NCI-H345 treated with DMSO at 0.1 percent for 48 hours (cell line): ENCODE results near the gene ZNF888.
A peak's percentile ranks its signal among the peaks of the same experiment; 100 is the strongest.
"Not testable (repeated sequence)": the region's sequence is repeated elsewhere in the genome, so short reads cannot be mapped to it uniquely, and the experiment has no call there.

Experiments used
- DNase-seq: peaks from one replicate; lab custom pipeline; 2025; ENCODE audit not compliant: unreplicated experiment; lab: John Stamatoyannopoulos, UW

Gene ZNF888

DNA sequence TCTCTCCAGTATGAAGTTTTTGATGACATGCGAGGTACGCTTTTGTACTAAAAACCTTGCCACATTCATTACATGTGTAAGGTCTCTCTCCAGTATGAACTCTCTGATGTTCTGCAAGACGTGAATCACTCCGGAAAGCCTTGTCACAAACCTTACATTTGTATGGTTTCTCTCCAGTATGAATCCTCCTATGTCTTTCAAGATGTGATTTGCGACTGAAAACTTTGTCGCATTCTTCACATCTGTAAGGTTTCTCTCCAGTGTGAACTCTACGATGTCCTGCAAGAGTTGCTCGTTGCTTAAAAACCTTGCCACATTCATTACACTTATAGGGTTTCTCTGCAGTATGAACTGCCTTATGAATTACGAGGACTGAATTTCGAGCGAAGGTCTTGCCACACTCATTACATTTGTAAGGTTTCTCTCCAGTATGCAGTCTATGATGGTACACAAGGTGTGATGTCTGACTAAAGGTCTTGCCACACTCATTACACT, 42.3 kb downstream of the ZNF888 start:
- DNase-seq: no peak

DNA sequence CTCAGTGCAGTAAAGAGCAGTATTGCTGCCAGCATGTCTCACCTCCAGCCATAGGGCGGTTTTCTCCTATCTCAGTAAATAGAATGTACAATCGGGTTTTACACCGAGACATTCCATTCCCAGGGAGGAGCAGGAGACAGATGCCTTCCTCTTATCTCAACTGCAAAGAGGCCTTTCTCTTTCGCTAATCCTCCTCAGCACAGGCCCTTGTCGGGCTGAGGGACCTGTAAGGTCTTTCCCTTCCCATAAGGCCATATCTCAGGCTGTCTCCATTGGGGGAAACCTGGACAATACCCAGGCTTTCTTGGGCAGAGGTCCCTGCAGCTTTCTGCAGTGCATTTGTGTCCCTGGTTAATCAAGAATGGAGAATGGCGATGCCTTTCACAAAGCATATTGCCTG, 50.2 kb downstream of the ZNF888 start:
- DNase-seq: not testable (repeated sequence)

DNA sequence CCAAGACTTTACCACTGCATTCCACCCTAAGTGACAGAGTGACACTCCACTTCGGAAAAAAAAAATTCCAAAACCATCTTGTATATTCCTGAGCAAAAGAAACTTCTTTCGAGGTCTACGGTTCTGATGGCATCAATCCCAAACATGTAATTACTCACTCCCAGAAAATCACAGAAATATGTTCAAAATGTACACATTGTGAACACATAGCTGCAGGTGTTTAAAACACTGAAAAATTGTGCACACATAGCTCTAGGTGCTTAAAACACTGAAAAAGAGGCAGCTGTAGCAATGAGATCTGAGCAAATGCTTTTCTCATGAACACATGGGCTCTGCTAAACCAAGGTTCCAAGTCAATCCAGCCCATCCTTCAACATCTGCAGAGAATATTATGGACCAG, 51.8 kb downstream of the ZNF888 start:
- DNase-seq: no peak

DNA sequence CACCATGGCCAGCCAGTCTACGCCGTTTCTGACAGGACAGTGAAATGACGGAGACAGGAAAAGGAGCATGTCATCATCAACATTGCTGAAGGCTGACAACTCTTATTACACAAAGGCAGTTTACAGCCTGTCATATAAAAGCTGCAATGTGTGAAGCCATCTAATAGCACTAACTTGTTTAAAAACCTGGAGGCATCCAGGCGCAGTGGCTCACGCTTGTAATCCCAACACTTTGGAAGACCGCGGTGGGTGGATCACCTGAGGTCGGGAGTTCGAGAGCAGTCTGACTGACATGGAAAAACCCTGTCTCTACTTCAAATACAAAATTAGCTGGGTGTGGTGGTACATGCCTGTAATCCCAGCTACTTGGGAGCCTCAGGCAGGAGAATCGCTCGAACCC, 55.2 kb downstream of the ZNF888 start:
- not testable (repeated sequence) for DNase-seq

DNA sequence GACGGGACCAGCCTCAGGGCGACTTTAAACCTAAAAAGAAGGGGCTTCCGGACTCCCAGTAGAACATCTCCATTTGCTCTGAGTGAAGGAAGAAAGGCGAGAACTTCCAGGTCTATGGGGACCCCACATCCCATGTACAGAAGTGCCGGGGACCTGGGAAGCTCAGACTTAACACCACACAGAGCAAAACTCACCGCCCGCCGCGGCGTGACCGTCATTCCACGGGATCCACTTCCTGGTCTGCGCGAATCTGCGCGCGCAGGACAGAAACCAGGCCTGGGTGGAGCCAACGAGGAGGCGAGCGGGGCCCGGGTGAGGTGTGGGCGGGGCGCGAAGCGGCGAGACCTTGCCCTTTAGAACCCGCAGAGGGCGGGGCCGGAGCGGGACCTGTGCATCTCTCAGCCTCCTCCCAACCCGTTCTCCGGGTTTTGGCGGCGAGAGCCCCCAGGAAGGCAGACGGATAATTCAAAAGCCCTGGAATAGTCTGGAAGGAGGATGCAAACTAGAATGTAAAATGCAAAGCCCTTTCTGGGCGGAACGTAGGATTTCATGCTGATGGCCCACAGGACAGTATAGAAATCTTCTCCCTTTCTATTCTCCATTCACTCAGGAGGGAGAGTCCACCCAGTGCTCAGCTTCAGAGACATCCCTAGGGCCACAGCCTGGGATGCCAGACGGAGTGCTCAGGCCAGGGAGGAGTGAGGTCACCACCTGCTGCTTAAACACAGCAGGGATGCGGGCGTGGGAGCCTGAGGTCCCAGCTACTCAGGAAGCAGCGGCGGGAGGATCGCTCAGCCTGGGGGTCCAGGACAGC, 65.6 kb downstream of the ZNF888 start, which contains the start of gene ZNF468:
ZNF468 (minus strand) TSS at position 242 of the 814 bp plus-strand sequence. CDS start 3,347 bp downstream, outside the sequence.
- DNase-seq: peak; percentile 36

DNA sequence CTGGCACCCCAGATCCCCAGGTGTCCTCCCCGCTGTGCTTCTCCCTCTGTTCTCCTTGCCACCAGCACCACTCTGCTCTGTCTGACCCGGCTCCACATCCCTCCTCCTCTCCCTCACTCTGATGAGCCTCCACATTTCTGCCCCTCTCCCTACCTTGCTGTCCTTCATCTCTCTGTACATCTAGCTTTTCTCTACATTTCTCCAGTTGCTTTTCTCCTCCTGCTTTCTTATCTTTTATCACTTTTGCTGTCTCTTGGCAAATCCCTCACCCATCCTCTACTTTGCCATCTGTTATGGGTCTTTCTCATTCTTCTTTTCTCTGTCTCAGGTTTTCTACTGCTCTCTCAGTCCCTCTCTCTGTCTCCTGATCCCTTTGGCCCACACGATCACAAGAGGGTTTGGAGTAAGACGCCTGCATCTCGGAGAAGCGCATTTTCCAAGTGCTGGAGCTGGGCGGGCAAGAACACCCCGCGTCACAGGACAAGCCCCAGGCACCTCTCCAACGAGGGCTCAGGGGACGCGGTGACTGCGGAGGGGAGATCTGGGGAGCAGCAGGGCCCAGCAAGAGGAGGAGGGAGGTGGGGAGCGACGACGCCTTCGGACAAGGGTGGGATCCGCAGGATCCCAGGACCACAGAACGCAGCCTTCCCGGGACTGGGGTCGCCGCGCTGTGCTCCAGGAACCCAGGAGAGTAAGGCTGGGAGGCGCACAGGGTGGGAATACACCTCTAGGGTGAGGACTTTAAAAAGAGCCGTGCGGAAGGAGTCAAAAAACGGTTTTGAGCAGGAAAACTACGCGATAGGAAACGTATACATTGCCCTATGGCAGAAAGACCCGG, 66.5 kb downstream of the ZNF888 start:
- not testable (repeated sequence) for DNase-seq
